HG02588 (cell line): ENCODE data around the gene C1orf35.
A peak's percentile ranks its signal among the peaks of the same experiment; 100 is the strongest.
"Not testable (repeated sequence)": the region's sequence is repeated elsewhere in the genome, so short reads cannot be mapped to it uniquely, and the experiment has no call there.

Experiments used
- ATAC-seq: cut with Tn5 transposase; IDR thresholded peaks from one replicate; pipeline ENCODE4 v1.9.1; 2021; ENCODE audit warnings: mild to moderate bottlenecking, moderate library complexity; ENCODE audit not compliant: unreplicated experiment

The C1orf35 gene

GRCh38 chr1:228142701-228143136 lies 39.6 kb upstream of the C1orf35 start:
- ATAC-seq, result no peak

GRCh38 chr1:228142155-228142691 lies 39.1 kb upstream of the C1orf35 start:
- ATAC-seq, result no peak

GRCh38 chr1:228141226-228142044 lies 38.3 kb upstream of the C1orf35 start:
- ATAC-seq, result no peak

- ATAC-seq, result no peak
Measured at GRCh38 chr1:228140724-228141225, 37.6 kb upstream of the C1orf35 start.

DNA sequence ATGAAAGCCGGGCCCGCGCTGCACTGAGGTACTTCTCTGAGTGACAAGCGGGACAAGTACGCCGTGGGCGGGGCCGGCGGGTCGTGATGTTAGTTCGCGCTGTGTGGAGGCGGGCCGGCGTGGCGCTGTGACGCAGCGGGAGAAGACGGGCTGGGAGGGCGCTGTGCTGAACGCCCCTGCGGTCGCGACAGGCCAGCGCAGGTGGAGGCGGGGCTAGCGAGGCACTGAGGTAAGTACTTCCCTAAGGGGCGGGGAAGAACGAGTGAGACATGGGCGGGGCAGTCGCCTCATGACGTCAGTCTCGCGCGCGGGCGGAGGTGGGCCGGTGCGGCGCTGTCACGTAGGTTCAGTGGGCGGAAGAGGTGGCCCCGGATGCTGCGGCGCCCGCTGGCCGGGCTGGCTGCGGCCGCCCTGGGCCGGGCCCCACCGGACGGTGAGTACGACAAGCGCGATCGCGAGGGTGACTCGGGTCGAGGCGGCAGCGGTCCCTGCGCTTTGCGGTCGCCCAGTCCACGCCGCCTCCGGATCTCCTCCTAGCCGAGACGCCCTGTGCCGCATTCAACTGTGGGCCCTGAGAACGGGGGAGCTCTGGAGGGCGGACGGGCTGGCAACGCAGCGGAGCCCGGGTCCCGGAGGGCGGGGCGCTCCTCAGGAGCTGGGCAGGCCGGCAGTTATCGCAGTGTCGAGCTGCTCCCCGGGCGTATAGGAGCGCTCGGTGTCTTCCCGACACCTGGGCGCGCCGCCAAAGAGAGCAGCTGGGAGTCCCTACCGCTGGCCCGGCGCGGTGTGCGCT lies 37.0 kb upstream of the C1orf35 start, which contains the start of gene GUK1:
GUK1 (plus strand) TSS at position 349 of the 793 bp plus-strand sequence; CDS start at position 373, 24 bp downstream.
- peak; percentile 90 for ATAC-seq

DNA sequence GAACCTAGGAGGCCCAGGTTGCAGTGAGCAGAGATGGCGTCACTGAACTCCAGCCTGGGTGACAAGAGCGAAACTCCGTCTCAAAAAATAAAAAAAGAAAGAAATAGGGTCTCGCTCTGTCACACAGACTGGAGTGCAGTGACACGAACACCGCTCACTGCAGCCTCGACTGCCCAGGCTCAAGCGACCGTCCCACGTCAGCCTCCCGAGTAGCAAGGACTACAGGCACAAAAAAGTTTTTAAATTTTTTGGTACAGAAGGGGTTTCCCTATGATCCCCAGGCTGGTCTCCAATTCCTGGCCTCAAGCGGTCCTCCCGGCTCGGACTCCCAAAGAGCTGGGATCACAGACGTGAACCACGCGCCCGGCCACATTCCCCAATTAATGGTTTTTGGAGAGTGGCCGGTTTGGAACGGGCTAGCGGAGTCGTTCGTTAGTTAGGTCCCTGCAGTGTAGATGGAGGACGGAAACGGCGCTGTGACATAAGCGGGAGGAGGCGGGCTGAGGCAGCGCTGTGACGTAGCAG lies 36.3 kb upstream of the C1orf35 start:
- no peak for ATAC-seq

GRCh38 chr1:228136901-228137300 lies 33.8 kb upstream of the C1orf35 start:
- ATAC-seq, result no peak

DNA sequence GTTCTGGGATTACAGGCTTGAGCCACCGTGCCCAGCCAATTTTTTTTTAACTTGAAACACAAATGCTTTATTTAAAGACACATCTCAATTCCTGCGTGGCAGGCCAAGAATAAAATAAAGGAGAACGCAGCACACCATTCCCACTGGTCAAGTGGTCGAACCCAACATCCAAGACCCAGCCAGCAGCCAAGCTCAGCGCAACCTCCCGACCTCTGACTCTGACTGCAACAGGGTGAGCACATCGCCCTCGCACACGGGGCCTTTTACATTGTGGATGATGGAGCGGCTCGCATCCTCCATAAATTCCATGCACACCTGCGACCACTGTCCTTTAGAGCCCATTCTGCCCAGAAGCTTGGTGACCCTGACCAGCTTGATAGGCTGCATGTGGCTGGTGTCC lies 31.5 kb upstream of the C1orf35 start:
- ATAC-seq, result no peak

DNA sequence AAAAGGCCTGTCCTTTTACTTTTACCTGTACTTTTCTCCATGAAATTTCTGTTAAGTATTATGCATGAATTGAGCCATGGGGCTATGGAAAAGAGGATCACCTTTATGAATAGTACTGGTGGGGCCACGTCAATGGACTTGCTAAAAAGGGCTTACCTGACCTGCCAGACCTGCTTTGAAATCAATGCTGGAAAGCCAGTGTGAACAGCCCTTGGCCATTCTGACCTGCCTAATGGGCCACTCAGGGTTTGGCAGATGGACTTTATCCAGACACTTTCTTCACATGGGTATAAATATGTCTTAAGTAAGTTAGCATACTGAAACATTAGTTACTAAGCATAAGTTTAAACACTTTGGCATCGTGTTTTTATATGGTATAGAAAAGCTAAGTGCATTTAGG lies 28.6 kb upstream of the C1orf35 start:
- no peak for ATAC-seq

- ATAC-seq, result no peak
Measured at GRCh38 chr1:228125185-228125584, 22.1 kb upstream of the C1orf35 start.

DNA sequence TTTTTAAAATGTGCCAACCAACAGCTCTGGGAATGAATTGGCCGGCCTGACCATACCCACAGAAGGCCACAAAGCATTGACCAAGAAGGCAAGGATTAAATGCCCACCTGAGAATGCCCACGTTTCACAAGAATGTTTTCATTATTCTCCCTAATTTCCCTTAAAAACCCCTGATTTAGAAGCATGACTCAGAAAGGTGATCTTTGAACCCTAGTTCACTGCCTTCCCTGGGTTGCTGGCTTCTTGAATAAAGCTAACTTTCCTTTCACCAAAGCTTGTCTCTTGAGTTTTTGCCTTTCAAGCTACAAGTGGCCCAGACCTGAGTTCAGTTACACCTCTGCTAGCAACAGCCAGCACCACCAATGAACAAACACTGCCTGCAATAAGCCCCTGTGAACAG lies 20.4 kb upstream of the C1orf35 start:
- no peak for ATAC-seq

DNA sequence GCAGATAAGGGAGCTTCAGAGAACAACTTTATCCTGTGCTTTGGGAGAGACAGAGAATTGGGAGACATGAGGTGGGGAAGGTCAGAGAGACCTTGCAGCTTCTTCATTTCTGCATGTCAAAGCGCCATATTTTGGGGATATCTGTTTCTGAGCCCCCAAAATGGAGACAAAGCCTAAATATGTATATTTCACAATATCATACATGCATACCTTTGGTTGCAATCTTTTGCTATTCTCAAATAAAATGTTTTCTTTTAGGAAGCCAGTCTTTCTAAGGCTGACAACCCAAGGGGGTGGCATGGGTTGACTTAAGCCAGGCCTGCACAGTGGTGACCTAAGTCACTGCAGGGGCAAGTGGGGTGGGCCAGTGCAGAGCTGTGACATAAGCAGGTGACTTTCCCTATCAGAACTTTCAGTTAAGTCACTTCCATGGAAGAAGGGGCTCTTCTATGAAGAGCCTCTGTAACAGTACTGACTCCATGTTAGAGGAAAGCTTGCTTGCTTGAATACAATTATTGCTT lies 19.9 kb upstream of the C1orf35 start:
- ATAC-seq, result no peak

DNA sequence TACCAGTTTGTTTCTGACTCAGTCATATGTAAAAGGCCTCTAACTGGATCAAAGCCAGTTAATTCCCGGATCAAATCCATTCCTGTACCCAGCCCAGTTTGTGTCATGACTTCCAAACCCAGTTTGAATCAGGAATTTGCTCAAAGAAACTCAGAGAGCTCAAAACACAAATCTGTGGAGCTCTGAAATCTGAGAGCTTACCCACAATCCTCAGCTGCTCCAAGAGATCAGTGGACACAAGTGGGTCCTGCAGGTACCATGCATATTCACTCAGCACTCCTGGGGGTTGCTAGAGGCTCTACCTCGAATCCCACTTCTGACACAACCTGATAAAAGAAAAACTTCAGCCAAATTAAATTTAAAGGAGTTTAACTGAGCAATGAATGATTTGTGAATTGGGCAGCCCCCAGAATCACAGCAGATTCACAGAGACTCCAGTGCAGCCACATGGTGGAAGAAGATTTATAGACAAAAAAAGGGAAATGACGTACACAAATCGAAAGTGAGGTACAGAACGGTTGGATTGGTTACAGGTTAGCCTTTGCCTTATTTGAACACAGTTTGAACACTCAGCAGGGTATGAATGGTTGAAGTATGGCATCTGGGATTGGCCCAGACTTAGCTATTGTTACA lies 17.8 kb upstream of the C1orf35 start:
- ATAC-seq, result no peak

GRCh38 chr1:228120351-228120750 lies 17.2 kb upstream of the C1orf35 start:
- ATAC-seq, result no peak

DNA sequence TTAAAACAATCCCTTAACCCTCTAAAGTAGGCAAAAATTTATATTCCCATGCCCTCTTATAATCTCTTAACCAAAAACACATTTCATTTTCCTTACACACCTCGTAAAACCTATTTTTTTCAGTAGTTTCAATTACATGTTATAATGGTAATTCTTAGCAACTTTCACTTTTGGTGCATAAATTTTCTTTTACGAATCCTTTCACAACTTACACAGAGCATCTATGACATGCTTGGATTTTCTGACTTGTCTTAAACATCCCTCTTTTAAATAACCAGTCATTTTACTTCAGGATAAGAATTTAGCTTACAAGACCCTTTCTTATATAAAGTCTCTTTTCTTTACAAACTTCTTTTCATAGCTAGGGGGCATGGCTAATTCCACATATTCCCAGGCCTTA lies 14.9 kb upstream of the C1orf35 start:
- no peak for ATAC-seq

DNA sequence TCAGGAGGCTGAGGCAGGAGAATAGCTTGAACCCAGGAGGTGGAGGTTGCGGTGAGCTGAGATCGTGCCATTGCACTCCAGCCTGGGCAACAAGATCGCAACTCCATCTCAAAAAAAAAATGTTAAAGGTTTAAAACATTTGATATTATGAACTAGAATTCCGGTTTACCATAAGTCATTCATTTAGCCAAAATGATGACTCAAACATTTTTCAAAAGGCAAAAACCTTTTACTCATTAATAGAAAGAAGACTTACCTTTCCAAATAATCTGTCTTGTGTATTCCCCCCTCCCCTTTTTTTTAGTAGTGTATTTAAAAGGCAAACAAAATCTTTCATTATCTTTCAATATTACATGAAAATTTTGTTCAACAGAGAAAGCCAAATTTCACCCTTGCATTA lies 14.2 kb upstream of the C1orf35 start:
- ATAC-seq, result no peak

GRCh38 chr1:228114827-228115226 lies 11.7 kb upstream of the C1orf35 start:
- no peak for ATAC-seq

DNA sequence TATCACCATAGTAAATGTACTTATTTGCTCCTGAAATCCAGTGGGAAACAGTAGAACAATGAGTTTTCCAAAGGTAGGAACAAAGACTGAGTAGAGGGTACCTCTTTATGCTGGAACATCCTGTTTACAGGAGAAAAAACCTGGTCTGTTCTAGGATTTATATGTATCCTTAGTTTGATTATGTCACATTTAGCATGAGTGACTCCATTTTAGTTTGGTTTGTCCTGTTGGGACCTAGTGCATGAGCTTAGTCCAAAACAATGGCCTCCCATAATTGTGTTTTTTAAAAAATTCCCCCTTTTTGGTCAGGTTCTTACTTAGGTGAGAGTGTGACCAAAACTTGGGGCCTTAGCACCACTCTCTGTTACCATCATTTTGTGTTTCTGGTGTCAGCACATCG lies 9.5 kb upstream of the C1orf35 start:
- no peak for ATAC-seq

- no peak for ATAC-seq
Measured at GRCh38 chr1:228112167-228112566, 9.0 kb upstream of the C1orf35 start.

- ATAC-seq, result not testable (repeated sequence)
Measured at GRCh38 chr1:228111315-228111714, 8.2 kb upstream of the C1orf35 start.

DNA sequence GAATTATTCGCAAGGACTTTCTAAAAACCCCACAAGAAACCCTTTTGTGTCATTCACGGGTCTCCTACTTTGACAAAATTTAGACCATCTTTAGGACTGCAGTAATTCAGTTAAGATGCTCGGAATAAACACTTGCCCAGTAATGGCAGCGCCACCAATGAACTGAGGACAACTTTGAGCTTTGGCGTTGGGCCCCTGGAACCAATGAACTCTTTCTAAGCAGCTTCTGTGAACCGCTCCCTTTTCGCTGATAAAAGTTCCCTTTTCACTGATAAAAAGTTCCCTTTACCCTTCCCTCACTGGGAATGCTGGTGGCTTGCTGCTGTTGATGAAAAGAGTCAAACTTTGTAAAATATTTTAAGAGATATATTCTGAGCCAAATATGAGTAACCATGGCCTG lies 7.4 kb upstream of the C1orf35 start:
- ATAC-seq, result no peak
